ENCODE results near the gene SPAG8.

- TF ChIP-seq GATA1 (IDR thresholded peaks at IDR 0.05; ENCODE audit: low read depth, low read length) (no peak), POLR2A (IDR thresholded peaks at IDR 0.05; ENCODE audit: low read length) (no peak)
Measured at GRCh38 chr9:35790025-35790384, 22.1 kb downstream of the SPAG8 start.

All from erythroblast (primary cell).